ENCODE measurements around the gene TYSND1.
A peak's percentile ranks its signal among the peaks of the same experiment; 100 is the strongest.
"Not testable (repeated sequence)": the region's sequence is repeated elsewhere in the genome, so short reads cannot be mapped to it uniquely, and the experiment has no call there.

Gene TYSND1

DNA sequence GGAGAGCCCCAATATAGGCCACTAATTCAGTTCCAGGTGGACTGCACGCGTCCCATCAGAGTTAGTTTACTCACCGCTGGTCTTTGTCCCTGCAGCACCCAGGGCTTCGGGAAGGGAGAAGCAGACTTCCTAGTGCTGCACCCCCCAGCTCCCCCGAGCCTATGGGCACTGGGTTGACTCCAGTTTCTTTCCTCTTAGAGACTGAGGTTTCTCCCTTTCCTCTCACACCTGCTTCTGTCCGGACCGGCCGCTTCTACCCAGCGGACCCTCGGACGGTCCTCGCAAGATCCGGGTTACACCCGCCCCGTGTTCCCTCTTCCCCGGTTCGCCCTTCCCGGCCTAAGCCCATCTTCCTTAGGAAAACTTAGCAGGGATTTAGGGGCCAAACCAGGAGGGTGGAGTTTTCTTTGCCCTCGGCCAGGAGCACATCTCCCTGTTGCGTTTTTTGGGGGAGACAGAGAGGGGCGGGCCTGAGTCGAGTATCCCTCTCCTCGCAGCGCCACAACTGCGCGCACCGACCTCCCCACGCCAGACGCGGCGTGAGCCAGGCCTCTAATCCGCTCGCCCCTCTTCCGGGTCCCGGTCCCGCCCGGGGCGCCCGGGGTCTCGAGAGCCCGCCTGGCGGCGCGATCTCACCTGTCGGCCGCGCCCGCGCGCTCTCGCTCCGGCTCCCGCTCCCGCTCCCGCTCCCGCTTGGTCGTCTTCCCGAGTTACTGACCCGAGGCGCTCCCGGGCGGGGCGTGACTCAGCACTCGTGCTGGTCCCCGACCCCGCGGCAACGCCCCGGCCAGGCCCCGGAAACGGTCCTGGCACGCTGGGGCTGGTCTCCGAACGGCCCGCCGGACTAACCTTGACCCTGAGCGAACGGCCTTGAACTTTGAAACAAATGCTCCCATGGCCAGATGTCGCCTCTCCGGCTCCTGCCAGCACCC is 14.1 kb downstream of the TYSND1 start, which contains the start of gene AIFM2:
Gene AIFM2, minus strand, starts transcription at position 728 of the 932 bp plus-strand sequence. CDS start 8,741 bp downstream, outside the sequence.
- peak; percentile 14 for DNase-seq (ENCODE audit: low read depth)

DNA sequence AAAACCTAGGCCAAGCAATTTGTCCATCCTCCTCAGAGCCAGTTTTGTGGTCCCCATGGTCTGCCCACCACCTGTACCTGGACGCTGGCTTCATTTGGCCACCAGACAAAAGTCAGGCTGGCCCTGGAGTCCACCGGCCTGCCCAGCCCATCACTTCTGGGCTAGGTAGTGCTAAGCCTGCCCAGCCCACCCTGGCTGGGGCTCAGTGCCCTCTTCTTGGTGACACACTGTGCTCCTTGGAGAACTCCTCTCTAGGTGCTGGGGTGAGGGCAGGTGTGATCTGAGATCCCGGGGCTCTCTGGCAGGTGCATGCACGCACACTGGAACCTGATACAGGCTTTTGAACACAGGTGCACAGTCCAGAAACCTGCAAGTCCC is 15.0 kb downstream of the TYSND1 start:
- no peak for DNase-seq (ENCODE audit: low read depth)

DNA sequence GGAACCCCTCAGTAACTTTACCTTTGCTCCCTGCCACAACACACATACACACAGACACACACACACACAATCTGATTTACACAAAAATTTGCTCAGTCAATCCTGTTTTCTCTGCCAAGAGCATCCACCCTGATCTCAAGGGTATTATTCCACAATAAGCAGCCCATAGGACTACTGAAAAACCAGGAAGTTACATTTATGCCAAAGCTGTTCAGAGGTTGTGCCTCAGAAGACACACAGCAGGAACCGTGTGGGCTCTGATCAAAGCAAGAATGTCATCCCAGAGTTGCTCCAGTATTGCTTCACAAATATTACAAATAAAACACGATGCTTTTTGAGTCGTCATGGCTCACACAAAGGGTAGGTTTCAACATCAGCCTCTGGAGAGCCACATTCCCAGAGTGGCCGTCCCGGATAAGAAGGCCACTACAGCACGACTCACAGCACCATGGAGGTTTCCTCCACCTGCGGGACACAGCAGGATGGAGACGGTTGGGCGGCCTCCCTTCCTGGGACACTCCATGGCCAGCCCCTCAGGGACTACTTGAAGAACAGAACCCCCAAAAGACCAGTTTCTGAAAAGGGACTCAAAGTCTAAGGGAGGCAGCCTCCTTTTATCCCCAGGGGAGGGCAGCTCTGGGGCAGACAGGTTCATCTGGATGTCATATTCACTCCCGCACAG is 15.5 kb downstream of the TYSND1 start:
- no peak for DNase-seq (ENCODE audit: low read depth)

DNA sequence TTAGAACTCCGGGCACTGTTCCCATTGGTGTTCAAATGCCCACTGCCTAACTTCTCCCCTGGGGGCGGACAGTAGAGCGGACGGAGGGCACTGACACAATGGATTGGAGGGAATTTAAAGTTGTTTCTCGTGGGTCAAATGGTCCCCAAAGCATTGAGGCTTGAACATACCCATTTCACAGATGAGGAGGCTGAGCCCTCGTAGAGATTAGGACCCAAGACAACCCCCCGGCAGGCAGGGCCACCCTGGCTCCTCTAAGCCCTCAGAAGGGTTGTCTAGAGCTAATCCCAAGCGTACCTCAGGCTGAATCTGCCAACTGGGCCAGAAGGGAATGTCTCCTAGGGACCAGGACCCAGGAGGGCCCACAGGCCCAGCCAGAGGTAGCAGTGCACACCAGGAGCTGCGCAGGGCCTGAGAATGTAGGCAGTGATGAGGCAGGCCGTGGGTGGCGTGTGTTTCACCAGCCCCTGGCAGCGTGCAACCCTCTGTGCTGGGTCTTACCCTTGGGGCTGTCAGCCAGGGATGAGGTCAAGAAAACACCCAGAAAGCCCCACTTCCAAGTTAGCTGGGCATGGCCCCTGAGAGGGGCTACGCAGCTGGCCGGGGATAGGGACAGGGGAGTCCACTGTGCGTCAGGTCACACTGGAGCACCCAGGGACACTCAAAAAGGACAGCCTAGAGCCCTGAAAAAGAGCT is 19.7 kb downstream of the TYSND1 start:
- no peak for DNase-seq (ENCODE audit: low read depth)

DNA sequence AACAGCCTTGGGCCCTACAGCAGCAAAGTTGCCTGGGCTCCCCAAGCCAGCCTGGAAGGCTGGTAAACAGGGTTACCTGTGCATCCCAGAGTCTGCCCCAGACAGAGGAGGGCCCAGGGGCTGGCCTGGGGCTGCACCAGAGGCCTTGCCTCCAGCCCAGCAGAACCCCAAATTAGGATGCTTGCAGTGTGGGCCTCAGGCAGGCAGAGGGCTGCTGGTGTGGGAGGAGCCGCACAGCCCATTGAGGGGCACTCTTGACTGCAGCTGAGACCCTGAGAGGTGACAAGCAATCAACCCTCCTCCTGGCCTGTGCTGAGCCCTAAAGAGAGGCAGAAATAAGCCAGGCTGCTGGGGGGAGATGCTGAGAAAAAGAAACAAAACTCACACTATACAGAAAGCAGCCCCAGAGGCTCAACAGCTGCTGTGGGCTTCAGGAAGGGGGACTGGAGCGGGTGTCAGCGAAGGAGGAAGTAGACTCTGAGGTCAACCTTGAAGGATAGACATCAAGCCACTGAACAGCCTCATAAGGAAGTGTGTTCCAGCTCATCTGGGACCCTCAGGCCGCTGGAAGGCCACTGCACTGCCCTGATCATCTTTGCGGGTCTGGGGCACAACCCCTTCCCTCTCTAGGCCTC is 20.5 kb downstream of the TYSND1 start:
- DNase-seq (ENCODE audit: low read depth), result no peak

DNA sequence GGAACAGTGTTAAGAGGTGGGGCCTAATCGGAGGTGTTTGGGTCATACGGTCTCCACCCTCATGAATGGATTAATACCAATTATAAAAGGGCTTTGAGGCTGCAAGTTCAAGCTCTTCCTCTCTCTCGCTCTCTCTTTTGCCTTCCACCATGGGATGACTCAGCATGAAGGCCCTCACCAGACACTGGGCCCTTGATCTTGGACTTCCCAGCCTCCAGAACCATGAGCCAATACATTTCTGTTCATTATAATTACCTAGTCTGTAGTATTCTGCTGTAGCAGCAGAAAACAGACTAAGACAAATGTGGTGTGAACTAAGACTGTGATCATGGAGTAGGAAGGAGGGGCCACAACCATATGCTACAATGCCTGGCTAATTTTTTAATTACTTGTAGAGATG is 21.6 kb downstream of the TYSND1 start:
- no peak for DNase-seq (ENCODE audit: low read depth)

DNA sequence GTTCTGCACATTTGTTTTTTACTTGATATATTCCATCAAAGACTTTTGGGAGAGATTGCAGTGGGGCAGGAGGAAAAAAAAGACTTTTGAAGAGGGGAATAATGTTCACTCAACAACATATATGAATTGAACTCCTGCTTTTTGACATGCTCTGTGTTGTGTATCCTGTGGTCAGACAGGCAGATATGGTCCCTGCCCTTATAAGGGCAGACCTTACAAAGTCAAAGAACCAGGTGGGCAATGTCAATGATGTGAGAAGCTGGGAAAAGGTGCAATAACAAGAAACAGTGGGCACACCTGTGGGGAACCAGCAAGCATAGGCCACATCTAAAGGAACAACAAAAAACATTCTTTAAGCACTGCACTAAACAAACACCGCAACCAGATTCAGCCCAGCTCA is 22.1 kb downstream of the TYSND1 start:
- no peak for DNase-seq (ENCODE audit: low read depth)

DNA sequence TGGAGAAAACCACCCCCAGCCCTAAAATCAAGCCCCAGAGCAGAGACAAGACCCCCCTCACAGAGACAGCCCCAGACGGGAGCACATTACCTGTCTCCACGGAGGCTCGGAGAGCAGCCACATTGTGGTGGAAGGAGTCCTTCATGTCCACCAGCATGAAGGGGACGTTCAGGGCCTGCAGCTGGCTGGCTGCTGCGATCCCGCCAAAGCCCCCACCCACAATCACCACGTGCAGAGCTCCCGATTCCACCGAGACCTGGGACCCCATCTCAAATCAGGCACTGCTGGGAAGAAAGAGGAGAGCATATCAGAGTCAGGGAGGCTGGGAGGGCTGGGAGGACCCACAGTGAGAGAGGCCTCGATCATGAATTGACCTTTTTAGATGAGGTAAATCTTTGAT is 22.7 kb downstream of the TYSND1 start:
- no peak for DNase-seq (ENCODE audit: low read depth)

DNA sequence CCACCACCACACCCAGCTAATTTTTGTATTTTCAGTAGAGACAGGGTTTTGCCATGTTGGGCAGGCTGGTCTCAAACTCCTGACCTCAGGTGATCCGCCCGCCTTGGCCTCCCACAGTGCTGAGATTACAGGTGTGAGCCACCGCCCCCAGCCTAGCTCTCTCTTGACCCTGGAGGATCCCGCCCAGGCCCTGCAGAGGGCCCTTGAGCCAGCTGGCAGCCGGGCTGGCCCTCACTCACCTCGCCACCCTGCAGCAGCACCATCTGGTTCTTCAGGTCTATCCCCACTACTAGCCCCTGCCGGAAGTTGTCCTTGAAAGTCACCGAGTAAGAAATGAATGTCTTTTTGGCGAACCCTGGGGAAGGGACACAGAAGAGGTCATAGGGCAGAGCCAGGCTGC is 23.3 kb downstream of the TYSND1 start:
- not testable (repeated sequence) for DNase-seq (ENCODE audit: low read depth)

DNA sequence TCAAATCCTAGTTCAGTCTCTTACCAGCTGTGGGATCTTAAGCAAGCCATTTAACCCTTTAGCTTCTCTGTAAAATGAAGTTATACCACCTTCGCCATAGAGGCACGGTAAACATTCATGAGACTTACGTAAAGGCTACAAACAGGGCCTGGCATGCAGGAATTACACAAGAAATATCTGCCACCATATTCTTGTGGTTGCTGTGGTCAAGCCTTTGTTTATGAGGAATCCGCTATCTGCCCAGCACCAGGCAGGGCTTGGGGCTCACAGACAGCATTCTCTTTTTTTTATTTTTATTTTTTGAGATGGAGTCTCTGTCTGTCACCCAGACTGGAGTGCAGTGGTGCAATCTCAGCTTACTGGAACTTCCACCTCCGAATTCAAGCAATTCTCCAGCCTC is 23.8 kb downstream of the TYSND1 start:
- DNase-seq (ENCODE audit: low read depth), result no peak

DNA sequence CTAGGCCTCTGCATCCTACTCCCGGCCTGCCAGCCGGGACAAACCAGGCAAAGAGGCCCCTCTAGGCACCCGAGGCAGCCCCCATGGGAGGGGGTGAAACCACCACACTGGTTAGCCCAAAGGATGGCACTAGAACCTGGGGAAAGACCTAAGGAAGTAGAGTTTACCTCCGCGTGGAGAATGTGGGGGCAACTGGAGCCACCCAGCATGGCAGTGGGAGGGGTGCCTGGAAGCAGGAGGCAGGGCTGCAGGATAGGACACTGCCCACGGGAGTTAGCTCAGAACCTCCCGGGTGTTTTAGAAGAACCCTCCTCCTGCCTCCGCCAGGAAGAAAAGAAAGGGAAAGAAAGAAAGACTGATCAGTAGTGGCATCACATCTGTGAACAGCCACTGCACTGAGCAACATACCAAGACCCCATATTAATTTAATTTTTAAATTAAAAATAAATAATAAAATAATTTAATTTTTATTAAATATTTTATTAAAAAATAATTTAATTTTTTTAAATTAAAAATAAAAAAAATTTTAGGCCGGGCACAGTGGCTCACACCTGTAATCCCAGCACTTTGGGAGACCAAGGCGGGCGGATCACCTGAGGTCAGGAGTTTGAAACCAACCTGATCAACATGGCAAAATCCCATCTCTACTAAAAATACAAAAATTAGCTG is 25.1 kb downstream of the TYSND1 start:
- DNase-seq (ENCODE audit: low read depth), result no peak

DNA sequence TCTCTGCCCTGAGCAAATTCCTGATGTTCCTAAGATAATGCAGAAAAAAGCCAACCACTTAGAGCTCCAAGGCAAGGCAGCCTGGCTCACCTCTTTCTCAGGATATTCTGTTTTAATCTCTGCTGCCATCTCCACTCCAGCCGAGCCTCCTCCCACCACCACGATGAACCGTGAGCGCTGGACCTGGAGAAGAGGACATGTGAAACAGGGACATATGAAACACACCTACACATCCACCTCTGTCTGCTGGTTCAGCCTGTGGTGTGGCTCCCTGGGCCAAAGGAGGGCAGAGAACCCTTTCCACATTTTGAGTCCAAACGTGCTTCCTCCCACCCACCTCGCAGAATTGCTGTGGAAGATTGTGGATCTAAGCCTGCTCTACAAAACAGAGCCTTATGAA is 26.1 kb downstream of the TYSND1 start:
- no peak for DNase-seq (ENCODE audit: low read depth)

DNA sequence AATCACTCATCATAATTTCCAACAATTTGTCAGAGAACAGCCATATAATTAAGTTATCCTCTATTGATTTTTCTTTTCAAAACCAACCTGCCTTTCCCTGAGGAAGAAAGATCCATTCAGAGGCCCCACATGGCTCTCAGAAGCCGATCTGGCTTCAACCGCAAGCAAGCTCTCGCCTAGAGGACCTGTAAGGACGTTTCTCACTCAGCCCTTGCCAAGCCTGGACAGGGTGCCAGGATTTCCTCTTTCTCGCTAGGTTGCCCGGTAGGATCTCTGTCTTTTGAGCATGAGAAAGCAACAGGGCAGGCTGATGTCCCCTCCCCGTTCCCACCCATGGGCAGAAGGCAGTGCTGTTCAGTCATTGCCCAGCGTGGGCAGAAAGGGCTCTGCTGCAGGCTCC is 26.9 kb downstream of the TYSND1 start:
- DNase-seq (ENCODE audit: low read depth), result no peak

DNA sequence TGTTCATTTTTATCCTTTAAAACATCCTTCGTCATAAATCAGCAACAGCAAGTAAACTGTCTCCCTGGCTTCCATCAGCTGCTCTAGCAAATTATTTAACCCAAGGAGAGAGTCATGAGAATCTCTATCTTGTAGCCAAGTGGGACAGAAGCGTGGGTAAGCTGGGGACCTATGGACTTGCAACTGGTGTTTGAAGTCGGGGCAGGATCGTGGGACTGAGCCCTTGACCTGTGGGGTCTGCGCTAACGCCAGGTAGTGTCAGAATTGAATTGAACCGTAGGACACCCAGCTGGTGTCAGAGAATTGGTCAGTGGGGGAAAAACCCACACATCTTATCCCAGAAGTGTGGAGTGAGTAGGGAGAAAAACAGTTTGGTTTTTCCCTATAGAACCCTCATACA is 27.3 kb downstream of the TYSND1 start:
- no peak for DNase-seq (ENCODE audit: low read depth)

DNA sequence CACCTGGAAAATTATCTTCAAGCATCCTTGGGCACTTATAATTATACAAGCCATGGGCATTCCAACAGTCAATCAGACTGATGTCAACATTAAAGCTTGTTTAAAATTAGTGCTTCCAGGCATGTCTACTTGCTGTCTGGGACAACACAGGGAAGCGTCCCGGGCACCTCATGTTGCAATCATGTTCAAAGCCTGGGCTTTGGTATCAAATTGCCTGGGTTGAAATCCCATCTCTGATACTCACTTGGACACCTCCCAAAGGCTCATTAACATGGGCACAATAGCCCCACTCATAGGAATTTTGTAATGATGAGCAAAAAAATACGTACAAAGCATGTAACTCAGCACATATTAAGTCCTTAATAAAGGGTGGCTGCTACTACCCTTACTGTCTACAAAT is 28.3 kb downstream of the TYSND1 start:
- DNase-seq (ENCODE audit: low read depth), result no peak

DNA sequence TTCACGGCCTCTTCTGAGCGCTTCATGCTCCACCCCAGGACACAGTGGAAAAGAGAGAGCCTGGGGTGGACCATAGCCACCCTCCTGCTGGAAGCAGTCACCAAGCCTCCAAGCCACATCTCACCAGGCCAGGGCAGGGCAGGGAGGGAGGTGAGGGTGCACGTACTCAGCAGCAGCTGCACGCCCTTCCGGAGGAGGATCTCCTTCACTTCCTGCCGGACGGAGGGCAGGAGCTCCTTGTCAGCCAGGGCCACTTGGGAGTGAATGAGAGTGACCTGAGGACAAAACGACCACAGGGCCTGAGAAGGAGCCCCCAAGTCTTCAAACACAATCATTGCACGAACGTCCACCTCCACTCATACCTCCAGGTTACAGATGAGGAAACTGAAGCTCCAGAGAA is 28.9 kb downstream of the TYSND1 start:
- no peak for DNase-seq (ENCODE audit: low read depth)

DNA sequence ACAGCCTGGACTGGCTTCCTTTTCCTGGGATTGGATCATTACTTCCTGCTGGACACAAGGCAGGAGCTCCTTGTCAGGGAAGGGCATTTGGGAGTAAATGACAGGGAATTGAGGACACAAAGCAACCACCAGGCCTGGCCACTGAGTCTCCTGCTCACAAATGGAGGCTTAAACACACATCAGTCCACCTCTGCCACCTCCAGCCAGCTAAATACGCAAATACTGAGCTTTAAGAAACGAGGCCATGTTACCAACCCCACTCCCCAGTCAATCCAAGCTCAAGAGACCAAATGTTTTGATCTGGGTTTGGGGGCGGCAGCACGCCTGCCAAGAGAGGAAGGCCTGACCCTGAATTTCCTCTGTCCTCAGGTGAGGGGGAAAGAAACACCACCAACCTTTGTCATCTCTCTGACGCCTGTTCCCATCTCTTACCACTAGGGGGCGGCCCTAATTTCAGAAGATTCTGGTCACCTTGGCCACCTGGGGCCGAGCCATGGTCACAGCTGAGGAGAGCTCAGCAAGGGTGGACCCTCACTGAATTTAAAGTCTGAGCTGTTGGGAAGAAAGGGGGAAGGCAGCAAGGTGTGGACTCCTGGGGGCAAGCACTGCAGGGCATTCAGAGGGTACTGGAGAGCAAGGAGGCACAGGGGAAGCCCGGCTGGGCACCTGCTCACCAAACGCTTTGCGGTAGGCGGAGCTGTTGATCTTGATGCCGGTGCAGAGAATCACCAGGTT is 30.4 kb downstream of the TYSND1 start:
- DNase-seq (ENCODE audit: low read depth), result peak; percentile 37

DNA sequence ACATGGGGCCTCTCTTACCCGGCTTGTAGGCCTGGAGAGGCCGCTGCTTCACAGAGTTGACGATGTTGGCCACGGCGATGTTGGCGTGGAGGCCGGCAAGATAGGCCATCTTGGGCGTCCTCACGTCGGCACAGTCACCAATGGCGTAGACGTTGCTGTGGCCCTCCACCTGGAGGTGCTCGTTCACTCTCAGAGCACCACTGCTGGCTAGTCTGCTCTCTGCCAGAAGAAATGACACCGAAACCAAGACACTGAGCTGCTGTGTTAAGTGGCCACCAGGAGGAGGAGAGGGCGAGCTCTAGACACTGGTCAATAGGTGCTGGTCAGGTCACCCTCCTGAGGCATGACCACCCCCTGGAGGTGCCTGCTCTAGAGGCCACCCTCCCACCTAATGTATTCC is 31.6 kb downstream of the TYSND1 start:
- DNase-seq (ENCODE audit: low read depth), result no peak

DNA sequence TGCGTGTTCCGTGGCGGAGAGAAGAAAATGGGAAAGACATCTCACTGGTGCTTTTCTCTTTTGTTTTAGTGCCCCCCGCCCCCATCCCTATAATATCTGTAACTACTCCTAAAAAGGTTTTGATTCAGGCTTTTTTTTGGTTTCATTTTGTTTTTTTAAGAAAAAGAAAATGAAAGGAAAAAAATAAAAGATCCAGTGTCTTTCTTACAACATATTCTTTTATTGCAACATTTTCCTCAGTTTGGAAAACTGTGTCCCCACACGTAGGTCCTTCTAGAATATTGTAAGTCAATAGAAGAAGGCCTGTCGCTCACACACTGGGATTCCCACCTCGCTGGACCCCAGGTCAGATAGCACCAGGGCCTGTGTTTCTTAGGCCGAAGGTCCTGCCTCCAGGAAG is 34.4 kb downstream of the TYSND1 start:
- no peak for DNase-seq (ENCODE audit: low read depth)

DNA sequence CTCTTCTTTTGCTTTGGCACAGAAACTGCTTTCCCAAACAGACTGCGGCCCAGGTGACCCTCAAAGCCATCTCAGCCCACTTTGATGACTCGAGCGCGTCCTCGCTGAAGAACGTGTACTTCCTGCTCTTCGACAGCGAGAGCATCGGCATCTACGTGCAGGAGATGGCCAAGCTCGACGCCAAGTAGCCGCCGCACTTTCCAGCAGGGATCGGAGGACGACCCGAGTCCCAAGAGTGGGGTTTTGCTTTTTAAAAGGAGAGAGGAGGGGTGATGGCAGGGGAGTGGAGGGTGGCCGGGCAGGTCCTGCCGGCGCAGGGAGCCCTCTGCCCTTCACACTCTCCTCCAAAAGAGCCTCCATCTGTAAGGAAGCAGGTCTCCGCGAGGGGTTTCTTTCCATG is 35.0 kb downstream of the TYSND1 start:
- DNase-seq (ENCODE audit: low read depth), result no peak

Measured in activated T-cell treated with anti-CD3 and anti-CD28 coated beads for 1 hour (primary cell).